Ureter (tissue), 1 donor: ENCODE results near the gene TRMT112. TPM values are rescaled to one million over a fixed set of nuclear protein-coding genes. Genes with fewer than 3 reads are reported as not detected.

Experiments
- DNase-seq: peaks from one replicate; pipeline ENCODE4 v3.0.0-alpha.2; 2020; ENCODE audit warnings: low spot score
- total RNA-seq: library from RNA; stranded (reverse); gene quantifications from one replicate; pipeline ENCODE4 v1.2.4, GENCODE V29; 2023
- donor health status: DM: yes; HTN: yes; CAD: no.

TRMT112 gene
- total RNA-seq, 1 donor from 2014 or later, result 156 TPM

- DNase-seq, result no peak
Measured at GRCh38 chr11:64275841-64276240, 41.5 kb downstream of the TRMT112 start.

- DNase-seq, result no peak
Measured at GRCh38 chr11:64275031-64275800, 42.1 kb downstream of the TRMT112 start.

- peak; percentile 98 for DNase-seq
Measured at GRCh38 chr11:64269540-64270220, 47.7 kb downstream of the TRMT112 start.

- DNase-seq, result no peak
Measured at GRCh38 chr11:64268893-64269539, 48.3 kb downstream of the TRMT112 start.

GRCh38 chr11:64268025-64268892, 49.1 kb downstream of the TRMT112 start:
- peak; percentile 79 for DNase-seq

GRCh38 chr11:64267207-64267945, 50.0 kb downstream of the TRMT112 start:
- DNase-seq, result no peak

Other genes starting within 250 kb of the TRMT112 start
- gene MACROD1, start 151.4 kb downstream of the TRMT112 start, total RNA-seq, result 27.3 TPM
- gene STIP1, start 131.4 kb downstream of the TRMT112 start, total RNA-seq, result 119 TPM
- 15.5 TPM for gene FERMT3, start 110.8 kb downstream of the TRMT112 start, total RNA-seq
- 49.4 TPM for gene TRPT1, start 91.4 kb downstream of the TRMT112 start, total RNA-seq
- 82.7 TPM for gene NUDT22, start 91.3 kb downstream of the TRMT112 start, total RNA-seq
- 44.1 TPM for gene DNAJC4, start 87.0 kb downstream of the TRMT112 start, total RNA-seq
- 51.6 TPM for gene VEGFB, start 83.0 kb downstream of the TRMT112 start, total RNA-seq
- gene FKBP2, start 76.5 kb downstream of the TRMT112 start, total RNA-seq, result 55.7 TPM
- 136 TPM for gene PPP1R14B, start 70.6 kb downstream of the TRMT112 start, total RNA-seq
- gene PLCB3, start 66.0 kb downstream of the TRMT112 start, total RNA-seq, result 33.5 TPM
- gene BAD, start 32.9 kb downstream of the TRMT112 start, total RNA-seq, result 43.0 TPM
- gene GPR137, start 31.7 kb downstream of the TRMT112 start, total RNA-seq, result 31.0 TPM
- not detected for gene KCNK4, start 26.3 kb downstream of the TRMT112 start, total RNA-seq
- gene CATSPERZ, start 17.2 kb downstream of the TRMT112 start, total RNA-seq, result not detected
- gene ESRRA, start 12.0 kb downstream of the TRMT112 start, total RNA-seq, result 82.8 TPM
- gene PRDX5, start 562 bp upstream of the TRMT112 start, total RNA-seq, result 255 TPM
- 17.1 TPM for gene CCDC88B, start 22.6 kb upstream of the TRMT112 start, total RNA-seq
- 31.3 TPM for gene RPS6KA4, start 41.6 kb upstream of the TRMT112 start, total RNA-seq
- 0.44 TPM for gene SLC22A11, start 238.4 kb upstream of the TRMT112 start, total RNA-seq